Fibroblast of lung (primary cell): Measurements from ENCODE around the gene EEF1G. TPM values are rescaled to one million over a fixed set of nuclear protein-coding genes. Genes with fewer than 3 reads are reported as not detected.
A peak's percentile ranks its signal among the peaks of the same experiment; 100 is the strongest.

Source experiments
- DNase-seq, 2 donors: peaks; one replicate each; pipeline versions ENCODE4 v3.0.0 to v3.0.0-alpha.2; 2010; ENCODE audit warnings: low read depth in 2 of 2
- H2AFZ ChIP-seq: 2 replicates; pipeline ENCODE4 v1.5.1; 2012; ENCODE audit warnings: low read length, control low read depth, inconsistent platforms
- H3K27ac ChIP-seq: 2 replicates; pipeline ENCODE4 v1.5.1; 2011; ENCODE audit warnings: low read length, control low read depth; ENCODE audit not compliant: insufficient read depth
- H3K27me3 ChIP-seq: 2 replicates; pipeline ENCODE4 v1.5.1; 2011; ENCODE audit warnings: mild to moderate bottlenecking, low read length; ENCODE audit not compliant: control insufficient read depth, insufficient read depth
- H3K36me3 ChIP-seq: 2 replicates; pipeline ENCODE4 v1.5.1; 2011; ENCODE audit warnings: low read length; ENCODE audit not compliant: control insufficient read depth, insufficient read depth
- H3K4me1 ChIP-seq: 2 replicates; pipeline ENCODE4 v1.5.1; 2011; ENCODE audit warnings: low read length; ENCODE audit not compliant: control insufficient read depth, insufficient read depth; ENCODE audit errors: extremely low read depth
- H3K4me2 ChIP-seq: 2 replicates; pipeline ENCODE4 v1.5.1; 2011; ENCODE audit warnings: low read length, control low read depth; ENCODE audit not compliant: insufficient read depth; ENCODE audit errors: extremely low read depth
- H3K4me3 ChIP-seq, 4 experiments: fragments of 200-600 bp in 1 of 4; sonication (generic) in 1 of 4; replicated peaks in 1 of 4; 2 replicates each; pipeline ENCODE4 v1.5.1; 2011 to 2016; ENCODE audit warnings: low read length in 4 of 4, low read depth in 3 of 4, mild to moderate bottlenecking in 3 of 4, control low read depth in 2 of 4, inconsistent platforms in 1 of 4, mixed read lengths in 1 of 4; ENCODE audit not compliant: insufficient read depth in 1 of 4; ENCODE audit errors: control extremely low read depth in 1 of 4
- H3K79me2 ChIP-seq: 2 replicates; pipeline ENCODE4 v1.5.1; 2012; ENCODE audit warnings: mild to moderate bottlenecking, low read length, inconsistent platforms; ENCODE audit not compliant: control insufficient read depth, insufficient read depth
- H3K9ac ChIP-seq: 2 replicates; pipeline ENCODE4 v1.5.1; 2011; ENCODE audit warnings: mild to moderate bottlenecking, low read length, control low read depth; ENCODE audit not compliant: insufficient read depth
- H3K9me3 ChIP-seq: 2 replicates; pipeline ENCODE4 v1.5.1; 2012; ENCODE audit warnings: low read depth, low read length; ENCODE audit not compliant: control insufficient read depth, insufficient read depth
- H4K20me1 ChIP-seq: 2 replicates; pipeline ENCODE4 v1.5.1; 2011; ENCODE audit warnings: low read length; ENCODE audit not compliant: control insufficient read depth, insufficient read depth; ENCODE audit errors: extremely low read depth
- CTCF ChIP-seq, 2 donors: IDR thresholded peaks in 1 of 2; conservative IDR thresholded peaks in 1 of 2; 1 replicate in 1 of 2; 2 replicates in 1 of 2; pipeline ENCODE4 v1.5.1; 2011 to 2012; ENCODE audit warnings: low read length in 2 of 2, control low read depth in 1 of 2, inconsistent platforms in 1 of 2, low read depth in 1 of 2, mild to moderate bottlenecking in 1 of 2
- EZH2 ChIP-seq: IDR thresholded peaks from 2 replicates; pipeline ENCODE4 v1.5.1; 2012; ENCODE audit warnings: low read length, control low read depth, mild to moderate bottlenecking; ENCODE audit errors: missing control alignments
- polyA plus RNA-seq, 2 donors: library from polyadenylated mRNA; depleted of rRNA in 1 of 2; stranded (reverse) in 1 of 2; unstranded in 1 of 2; fragments of >200 nt; gene quantifications; 2 replicates each; pipeline ENCODE4 v1.2.1, GENCODE V29; 2011 to 2012; ENCODE audit warnings: missing spikeins in 1 of 2
- total RNA-seq: library from RNA; depleted of rRNA; stranded (reverse); fragments of >200 nt; gene quantifications from 2 replicates; pipeline ENCODE4 v1.2.1, GENCODE V29; 2014

Gene EEF1G
- total and polyA plus RNA-seq, 2 donors (not counting 1 experiment from before 2014, with no cell fraction given), result 1,308 to 1,405 TPM

DNA sequence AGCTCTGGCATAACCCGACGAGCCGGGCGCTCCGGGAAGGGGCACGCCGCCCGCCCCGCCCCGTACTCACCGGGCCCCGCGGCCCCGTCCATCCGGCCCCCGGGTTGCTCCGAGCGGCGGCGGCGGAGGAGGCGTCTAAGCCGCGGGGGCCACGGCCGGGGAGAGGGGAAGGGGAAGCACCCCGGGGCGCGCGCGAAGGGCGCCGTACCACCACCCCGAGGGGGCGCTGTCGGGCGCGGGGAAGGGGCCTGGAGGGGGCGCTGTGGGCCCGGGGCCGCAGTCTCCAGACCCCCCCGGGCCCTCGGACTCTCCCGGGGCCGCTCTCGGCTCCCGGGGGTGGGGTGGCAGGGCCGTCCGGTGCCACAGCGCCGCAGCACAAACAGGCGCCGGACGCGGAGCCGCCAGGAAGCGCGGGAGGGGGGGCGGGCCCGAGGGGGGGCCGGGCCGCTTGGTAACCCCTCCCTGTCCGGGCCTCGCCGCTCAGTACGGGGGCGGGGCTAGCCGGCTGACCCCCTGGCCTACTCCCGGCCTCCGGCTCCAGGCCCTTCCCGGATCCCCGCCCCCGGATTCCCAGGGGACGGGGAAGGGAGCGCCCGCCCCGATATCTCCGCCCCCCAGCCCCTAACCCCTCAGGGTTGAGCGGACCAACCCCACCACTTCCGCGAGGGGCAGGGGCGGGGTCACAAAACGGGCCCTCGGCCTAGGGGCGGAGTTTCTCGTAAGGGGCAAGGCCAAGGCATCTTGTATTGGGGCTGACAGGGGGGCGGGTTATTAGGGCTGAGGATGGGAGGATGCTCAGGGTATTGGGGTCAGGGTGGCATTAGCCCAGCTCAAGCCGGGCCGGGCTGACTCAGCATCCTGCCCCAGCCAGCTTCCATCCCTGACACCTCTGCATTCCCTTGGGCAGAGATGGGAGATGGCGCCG, 38.9 kb upstream of the EEF1G start, which contains the start of the genes EML3 and ROM1:
EML3 (minus strand) TSS at position 410 of the 925 bp plus-strand sequence; CDS start at position 92, 318 bp downstream.
ROM1 (plus strand) TSS at position 892 of the 925 bp plus-strand sequence; CDS start at position 917, 25 bp downstream.
- TF ChIP-seq CTCF (conservative IDR thresholded peaks at IDR 0.05 in 1 of 2, IDR thresholded peaks at IDR 0.05 in 1 of 2; ENCODE audit: low read depth in 1 of 2, low read length in 2 of 2) (peak; percentile 51 to 85), EZH2 (no peak)
- H3K27ac ChIP-seq, result peak within 1 kb of the TSS; percentile 83

DNA sequence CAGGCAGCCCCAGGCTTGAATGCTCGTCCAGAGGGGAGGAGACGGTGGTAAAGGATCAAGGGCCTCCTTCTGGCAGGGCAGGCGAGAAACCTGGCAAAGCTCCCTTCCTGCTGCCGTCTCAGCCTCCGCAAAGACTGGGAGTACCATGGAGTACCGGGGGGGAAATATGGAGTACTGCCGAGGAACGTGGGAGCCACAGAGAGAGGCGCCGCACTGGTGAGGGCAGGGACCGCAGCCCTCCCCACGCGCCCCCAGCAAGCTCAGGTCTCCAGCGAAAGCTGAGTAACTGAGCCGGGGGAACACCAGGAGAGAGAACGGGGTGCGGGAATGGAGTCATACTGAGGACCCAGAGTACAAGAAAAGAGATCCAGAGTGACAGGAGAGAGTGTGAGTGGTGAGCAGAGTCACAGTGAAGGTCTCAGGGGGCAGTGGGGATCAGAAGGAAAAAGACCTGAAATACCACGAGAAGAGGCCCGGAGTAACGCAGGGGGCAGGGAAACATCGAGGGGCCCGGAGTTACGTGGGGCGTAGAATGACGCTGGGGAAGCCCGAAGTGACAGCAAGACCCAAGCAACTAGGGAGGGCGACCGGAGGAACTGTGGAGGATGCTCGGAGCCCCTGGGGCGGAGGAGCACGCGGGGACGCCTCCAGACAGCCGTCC, 38.1 kb upstream of the EEF1G start:
- TF ChIP-seq EZH2, result no peak
- peak in 1 of 2 donors; percentile 7 for TF ChIP-seq CTCF (conservative IDR thresholded peaks at IDR 0.05 in 1 of 2, IDR thresholded peaks at IDR 0.05 in 1 of 2; ENCODE audit: low read depth in 1 of 2, low read length in 2 of 2)
- H3K36me3 ChIP-seq, result peaks cover 9% of the 10 kb centered on the region
- DNase-seq, result peak; percentile 74 to 78
- peak overlapping the region; percentile 79 for H2AFZ ChIP-seq
- H3K9ac ChIP-seq, result peak overlapping the region; percentile 61
- peak overlapping the region; percentile 83 for H3K27ac ChIP-seq
- H3K4me3 ChIP-seq, result peak overlapping the region; percentile 69 to 87 (median 79)
- no peaks in the 10 kb centered on the region for H3K79me2 ChIP-seq
- no peaks in the 10 kb centered on the region for H4K20me1 ChIP-seq
- H3K9me3 ChIP-seq, result no peaks in the 10 kb centered on the region
- H3K4me1 ChIP-seq, result peaks cover 12% of the 10 kb centered on the region
- H3K4me2 ChIP-seq, result peak overlapping the region; percentile 93
- H3K27me3 ChIP-seq, result no peaks in the 10 kb centered on the region

More for the DNA sequence above, 38.9 kb upstream of the EEF1G start, which contains the start of the genes EML3 and ROM1:
- H3K9ac ChIP-seq, result peak within 1 kb of the TSS; percentile 61
- H4K20me1 ChIP-seq, result no peaks in the 10 kb centered on the region
- peaks cover 11% of the 10 kb centered on the region for H3K36me3 ChIP-seq
- H3K79me2 ChIP-seq, result no peaks in the 10 kb centered on the region
- peak within 1 kb of the TSS; percentile 69 to 87 (median 79) for H3K4me3 ChIP-seq
- DNase-seq, result peak; percentile 74 to 92
- no peaks in the 10 kb centered on the region for H3K27me3 ChIP-seq
- no peaks in the 10 kb centered on the region for H3K9me3 ChIP-seq
- peak within 1 kb of the TSS; percentile 79 for H2AFZ ChIP-seq
- peak within 1 kb of the TSS; percentile 93 for H3K4me2 ChIP-seq
- peaks cover 12% of the 10 kb centered on the region for H3K4me1 ChIP-seq
